HEK293 (cell line): ENCODE measurements around the gene ARL15.
"Not testable (repeated sequence)": the region's sequence is repeated elsewhere in the genome, so short reads cannot be mapped to it uniquely, and the experiment has no call there.

Experiments
- MEIS1 ChIP-seq: sonication (generic); formaldehyde crosslinking; IDR thresholded peaks from 2 replicates; pipeline ENCODE4 v1.8.1; 2022; ENCODE audit warnings: missing genetic modification reagents, mild to moderate bottlenecking, borderline replicate concordance
- SALL2 ChIP-seq: fragments of 450-650 bp; formaldehyde crosslinking; IDR thresholded peaks from 2 replicates; pipeline ENCODE4 v1.5.0; 2017; ENCODE audit warnings: missing biosample characterization, mild to moderate bottlenecking, missing genetic modification characterization, borderline replicate concordance
- ZBTB8A ChIP-seq: fragments of 450-650 bp; formaldehyde crosslinking; IDR thresholded peaks from 2 replicates; pipeline ENCODE4 v1.5.1; 2016; ENCODE audit warnings: missing biosample characterization, missing genetic modification characterization
- ZNF274 ChIP-seq, 2 experiments: fragments of 200-500 bp in 1 of 2; fragments of 450-650 bp in 1 of 2; sonication (Bioruptor generic) in 1 of 2; formaldehyde crosslinking in 1 of 2; IDR thresholded peaks; 2 replicates each; pipeline versions ENCODE4 v1.5.1 to v1.6.1; 2014 to 2016; ENCODE audit warnings: borderline replicate concordance in 1 of 2, inconsistent platforms in 1 of 2, low read length in 1 of 2, missing biosample characterization in 1 of 2, missing genetic modification characterization in 1 of 2
- ZNF571 ChIP-seq: fragments of 450-650 bp; formaldehyde crosslinking; IDR thresholded peaks from 2 replicates; pipeline ENCODE4 v1.5.0; 2017; ENCODE audit warnings: missing biosample characterization, missing genetic modification characterization
- ZNF792 ChIP-seq: fragments of 450-650 bp; formaldehyde crosslinking; IDR thresholded peaks from 2 replicates; pipeline ENCODE4 v1.5.1; 2016; ENCODE audit warnings: missing biosample characterization, missing genetic modification characterization
- TF ChIP-seq, protein P1 (sequence below): fragments of 450-650 bp; formaldehyde crosslinking; IDR thresholded peaks from 2 replicates; pipeline ENCODE4 v1.5.1; 2016; ENCODE audit warnings: missing biosample characterization, missing genetic modification characterization
- TF ChIP-seq, protein P2 (sequence below): fragments of 450-650 bp; formaldehyde crosslinking; IDR thresholded peaks from 2 replicates; pipeline ENCODE4 v1.5.1; 2016; ENCODE audit warnings: missing biosample characterization, missing genetic modification characterization
- TF ChIP-seq, protein P3 (sequence below): fragments of 450-650 bp; formaldehyde crosslinking; optimal IDR thresholded peaks from 2 replicates; pipeline ENCODE3; 2016; ENCODE audit warnings: missing biosample characterization, mild to moderate bottlenecking, missing genetic modification characterization
- TF ChIP-seq, protein P4 (sequence below): fragments of 450-650 bp; formaldehyde crosslinking; IDR thresholded peaks from 2 replicates; pipeline ENCODE4 v1.5.1; 2016; ENCODE audit warnings: missing biosample characterization, missing genetic modification characterization
- TF ChIP-seq, protein P5 (sequence below): fragments of 450-650 bp; formaldehyde crosslinking; IDR thresholded peaks from 2 replicates; pipeline ENCODE4 v1.5.1; 2016; ENCODE audit warnings: missing biosample characterization, missing genetic modification characterization
- TF ChIP-seq, protein P6 (sequence below): fragments of 450-650 bp; formaldehyde crosslinking; IDR thresholded peaks from 2 replicates; pipeline ENCODE4 v1.5.1; 2016; ENCODE audit warnings: missing biosample characterization, missing genetic modification characterization
- TF ChIP-seq, protein P7 (sequence below): fragments of 450-650 bp; formaldehyde crosslinking; IDR thresholded peaks from 2 replicates; pipeline ENCODE4 v1.5.1; 2016; ENCODE audit warnings: missing biosample characterization, missing genetic modification characterization, borderline replicate concordance

DNA sequence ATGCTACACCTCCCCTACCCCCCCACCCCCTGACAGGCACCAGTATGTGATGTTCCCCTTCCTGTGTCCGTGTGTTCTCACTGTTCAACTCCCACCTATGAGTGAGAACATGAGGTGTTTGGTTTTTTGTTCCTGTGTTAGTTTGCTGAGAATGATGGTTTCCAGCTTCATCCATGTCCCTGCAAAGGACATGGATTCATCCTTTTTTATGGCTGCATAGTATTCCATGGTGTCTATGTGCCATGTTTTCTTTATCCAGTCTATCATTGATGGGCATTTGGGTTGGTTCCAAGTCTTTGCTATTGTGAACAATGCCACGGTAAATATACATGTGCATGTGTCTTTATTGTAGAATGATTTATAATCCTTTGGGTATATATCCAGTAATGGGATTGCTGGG is 328.1 kb downstream of the ARL15 start:
- TF ChIP-seq ZNF792; SALL2 (tag by site-specific recombination); ZNF571 (tag by site-specific recombination); ZNF274 (IDR thresholded peaks at IDR 0.05; ENCODE audit: low read length); ZNF274 (tag by site-specific recombination; IDR thresholded peaks at IDR 0.05; ENCODE audit: borderline replicate concordance); ZBTB8A; MEIS1: not testable (repeated sequence)
- TF ChIP-seq, protein P1, sequence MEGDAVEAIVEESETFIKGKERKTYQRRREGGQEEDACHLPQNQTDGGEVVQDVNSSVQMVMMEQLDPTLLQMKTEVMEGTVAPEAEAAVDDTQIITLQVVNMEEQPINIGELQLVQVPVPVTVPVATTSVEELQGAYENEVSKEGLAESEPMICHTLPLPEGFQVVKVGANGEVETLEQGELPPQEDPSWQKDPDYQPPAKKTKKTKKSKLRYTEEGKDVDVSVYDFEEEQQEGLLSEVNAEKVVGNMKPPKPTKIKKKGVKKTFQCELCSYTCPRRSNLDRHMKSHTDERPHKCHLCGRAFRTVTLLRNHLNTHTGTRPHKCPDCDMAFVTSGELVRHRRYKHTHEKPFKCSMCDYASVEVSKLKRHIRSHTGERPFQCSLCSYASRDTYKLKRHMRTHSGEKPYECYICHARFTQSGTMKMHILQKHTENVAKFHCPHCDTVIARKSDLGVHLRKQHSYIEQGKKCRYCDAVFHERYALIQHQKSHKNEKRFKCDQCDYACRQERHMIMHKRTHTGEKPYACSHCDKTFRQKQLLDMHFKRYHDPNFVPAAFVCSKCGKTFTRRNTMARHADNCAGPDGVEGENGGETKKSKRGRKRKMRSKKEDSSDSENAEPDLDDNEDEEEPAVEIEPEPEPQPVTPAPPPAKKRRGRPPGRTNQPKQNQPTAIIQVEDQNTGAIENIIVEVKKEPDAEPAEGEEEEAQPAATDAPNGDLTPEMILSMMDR (tag by site-specific recombination): not testable (repeated sequence)
- TF ChIP-seq, protein P2, sequence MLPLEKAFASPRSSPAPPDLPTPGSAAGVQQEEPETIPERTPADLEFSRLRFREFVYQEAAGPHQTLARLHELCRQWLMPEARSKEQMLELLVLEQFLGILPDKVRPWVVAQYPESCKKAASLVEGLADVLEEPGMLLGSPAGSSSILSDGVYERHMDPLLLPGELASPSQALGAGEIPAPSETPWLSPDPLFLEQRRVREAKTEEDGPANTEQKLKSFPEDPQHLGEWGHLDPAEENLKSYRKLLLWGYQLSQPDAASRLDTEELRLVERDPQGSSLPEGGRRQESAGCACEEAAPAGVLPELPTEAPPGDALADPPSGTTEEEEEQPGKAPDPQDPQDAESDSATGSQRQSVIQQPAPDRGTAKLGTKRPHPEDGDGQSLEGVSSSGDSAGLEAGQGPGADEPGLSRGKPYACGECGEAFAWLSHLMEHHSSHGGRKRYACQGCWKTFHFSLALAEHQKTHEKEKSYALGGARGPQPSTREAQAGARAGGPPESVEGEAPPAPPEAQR (tag by site-specific recombination): not testable (repeated sequence)
- TF ChIP-seq, protein P3, sequence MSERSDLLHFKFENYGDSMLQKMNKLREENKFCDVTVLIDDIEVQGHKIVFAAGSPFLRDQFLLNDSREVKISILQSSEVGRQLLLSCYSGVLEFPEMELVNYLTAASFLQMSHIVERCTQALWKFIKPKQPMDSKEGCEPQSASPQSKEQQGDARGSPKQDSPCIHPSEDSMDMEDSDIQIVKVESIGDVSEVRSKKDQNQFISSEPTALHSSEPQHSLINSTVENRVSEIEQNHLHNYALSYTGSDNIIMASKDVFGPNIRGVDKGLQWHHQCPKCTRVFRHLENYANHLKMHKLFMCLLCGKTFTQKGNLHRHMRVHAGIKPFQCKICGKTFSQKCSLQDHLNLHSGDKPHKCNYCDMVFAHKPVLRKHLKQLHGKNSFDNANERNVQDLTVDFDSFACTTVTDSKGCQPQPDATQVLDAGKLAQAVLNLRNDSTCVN (tag by site-specific recombination): not testable (repeated sequence)
- TF ChIP-seq, protein P4, sequence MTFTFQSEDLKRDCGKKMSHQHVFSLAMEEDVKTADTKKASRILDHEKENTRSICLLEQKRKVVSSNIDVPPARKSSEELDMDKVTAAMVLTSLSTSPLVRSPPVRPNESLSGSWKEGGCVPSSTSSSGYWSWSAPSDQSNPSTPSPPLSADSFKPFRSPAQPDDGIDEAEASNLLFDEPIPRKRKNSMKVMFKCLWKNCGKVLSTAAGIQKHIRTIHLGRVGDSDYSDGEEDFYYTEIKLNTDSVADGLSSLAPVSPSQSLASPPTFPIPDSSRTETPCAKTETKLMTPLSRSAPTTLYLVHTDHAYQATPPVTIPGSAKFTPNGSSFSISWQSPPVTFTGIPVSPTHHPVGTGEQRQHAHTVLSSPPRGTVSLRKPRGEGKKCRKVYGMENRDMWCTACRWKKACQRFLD (tag by site-specific recombination): not testable (repeated sequence)
- TF ChIP-seq, protein P5, sequence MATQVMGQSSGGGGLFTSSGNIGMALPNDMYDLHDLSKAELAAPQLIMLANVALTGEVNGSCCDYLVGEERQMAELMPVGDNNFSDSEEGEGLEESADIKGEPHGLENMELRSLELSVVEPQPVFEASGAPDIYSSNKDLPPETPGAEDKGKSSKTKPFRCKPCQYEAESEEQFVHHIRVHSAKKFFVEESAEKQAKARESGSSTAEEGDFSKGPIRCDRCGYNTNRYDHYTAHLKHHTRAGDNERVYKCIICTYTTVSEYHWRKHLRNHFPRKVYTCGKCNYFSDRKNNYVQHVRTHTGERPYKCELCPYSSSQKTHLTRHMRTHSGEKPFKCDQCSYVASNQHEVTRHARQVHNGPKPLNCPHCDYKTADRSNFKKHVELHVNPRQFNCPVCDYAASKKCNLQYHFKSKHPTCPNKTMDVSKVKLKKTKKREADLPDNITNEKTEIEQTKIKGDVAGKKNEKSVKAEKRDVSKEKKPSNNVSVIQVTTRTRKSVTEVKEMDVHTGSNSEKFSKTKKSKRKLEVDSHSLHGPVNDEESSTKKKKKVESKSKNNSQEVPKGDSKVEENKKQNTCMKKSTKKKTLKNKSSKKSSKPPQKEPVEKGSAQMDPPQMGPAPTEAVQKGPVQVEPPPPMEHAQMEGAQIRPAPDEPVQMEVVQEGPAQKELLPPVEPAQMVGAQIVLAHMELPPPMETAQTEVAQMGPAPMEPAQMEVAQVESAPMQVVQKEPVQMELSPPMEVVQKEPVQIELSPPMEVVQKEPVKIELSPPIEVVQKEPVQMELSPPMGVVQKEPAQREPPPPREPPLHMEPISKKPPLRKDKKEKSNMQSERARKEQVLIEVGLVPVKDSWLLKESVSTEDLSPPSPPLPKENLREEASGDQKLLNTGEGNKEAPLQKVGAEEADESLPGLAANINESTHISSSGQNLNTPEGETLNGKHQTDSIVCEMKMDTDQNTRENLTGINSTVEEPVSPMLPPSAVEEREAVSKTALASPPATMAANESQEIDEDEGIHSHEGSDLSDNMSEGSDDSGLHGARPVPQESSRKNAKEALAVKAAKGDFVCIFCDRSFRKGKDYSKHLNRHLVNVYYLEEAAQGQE (tag by site-specific recombination): not testable (repeated sequence)
- TF ChIP-seq, protein P6, sequence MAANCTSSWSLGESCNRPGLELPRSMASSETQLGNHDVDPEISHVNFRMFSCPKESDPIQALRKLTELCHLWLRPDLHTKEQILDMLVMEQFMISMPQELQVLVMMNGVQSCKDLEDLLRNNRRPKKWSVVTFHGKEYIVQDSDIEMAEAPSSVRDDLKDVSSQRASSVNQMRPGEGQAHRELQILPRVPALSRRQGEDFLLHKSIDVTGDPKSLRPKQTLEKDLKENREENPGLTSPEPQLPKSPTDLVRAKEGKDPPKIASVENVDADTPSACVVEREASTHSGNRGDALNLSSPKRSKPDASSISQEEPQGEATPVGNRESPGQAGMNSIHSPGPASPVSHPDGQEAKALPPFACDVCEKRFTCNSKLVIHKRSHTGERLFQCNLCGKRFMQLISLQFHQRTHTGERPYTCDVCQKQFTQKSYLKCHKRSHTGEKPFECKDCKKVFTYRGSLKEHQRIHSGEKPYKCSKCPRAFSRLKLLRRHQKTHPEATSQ (tag by site-specific recombination): not testable (repeated sequence)
- TF ChIP-seq, protein P7, sequence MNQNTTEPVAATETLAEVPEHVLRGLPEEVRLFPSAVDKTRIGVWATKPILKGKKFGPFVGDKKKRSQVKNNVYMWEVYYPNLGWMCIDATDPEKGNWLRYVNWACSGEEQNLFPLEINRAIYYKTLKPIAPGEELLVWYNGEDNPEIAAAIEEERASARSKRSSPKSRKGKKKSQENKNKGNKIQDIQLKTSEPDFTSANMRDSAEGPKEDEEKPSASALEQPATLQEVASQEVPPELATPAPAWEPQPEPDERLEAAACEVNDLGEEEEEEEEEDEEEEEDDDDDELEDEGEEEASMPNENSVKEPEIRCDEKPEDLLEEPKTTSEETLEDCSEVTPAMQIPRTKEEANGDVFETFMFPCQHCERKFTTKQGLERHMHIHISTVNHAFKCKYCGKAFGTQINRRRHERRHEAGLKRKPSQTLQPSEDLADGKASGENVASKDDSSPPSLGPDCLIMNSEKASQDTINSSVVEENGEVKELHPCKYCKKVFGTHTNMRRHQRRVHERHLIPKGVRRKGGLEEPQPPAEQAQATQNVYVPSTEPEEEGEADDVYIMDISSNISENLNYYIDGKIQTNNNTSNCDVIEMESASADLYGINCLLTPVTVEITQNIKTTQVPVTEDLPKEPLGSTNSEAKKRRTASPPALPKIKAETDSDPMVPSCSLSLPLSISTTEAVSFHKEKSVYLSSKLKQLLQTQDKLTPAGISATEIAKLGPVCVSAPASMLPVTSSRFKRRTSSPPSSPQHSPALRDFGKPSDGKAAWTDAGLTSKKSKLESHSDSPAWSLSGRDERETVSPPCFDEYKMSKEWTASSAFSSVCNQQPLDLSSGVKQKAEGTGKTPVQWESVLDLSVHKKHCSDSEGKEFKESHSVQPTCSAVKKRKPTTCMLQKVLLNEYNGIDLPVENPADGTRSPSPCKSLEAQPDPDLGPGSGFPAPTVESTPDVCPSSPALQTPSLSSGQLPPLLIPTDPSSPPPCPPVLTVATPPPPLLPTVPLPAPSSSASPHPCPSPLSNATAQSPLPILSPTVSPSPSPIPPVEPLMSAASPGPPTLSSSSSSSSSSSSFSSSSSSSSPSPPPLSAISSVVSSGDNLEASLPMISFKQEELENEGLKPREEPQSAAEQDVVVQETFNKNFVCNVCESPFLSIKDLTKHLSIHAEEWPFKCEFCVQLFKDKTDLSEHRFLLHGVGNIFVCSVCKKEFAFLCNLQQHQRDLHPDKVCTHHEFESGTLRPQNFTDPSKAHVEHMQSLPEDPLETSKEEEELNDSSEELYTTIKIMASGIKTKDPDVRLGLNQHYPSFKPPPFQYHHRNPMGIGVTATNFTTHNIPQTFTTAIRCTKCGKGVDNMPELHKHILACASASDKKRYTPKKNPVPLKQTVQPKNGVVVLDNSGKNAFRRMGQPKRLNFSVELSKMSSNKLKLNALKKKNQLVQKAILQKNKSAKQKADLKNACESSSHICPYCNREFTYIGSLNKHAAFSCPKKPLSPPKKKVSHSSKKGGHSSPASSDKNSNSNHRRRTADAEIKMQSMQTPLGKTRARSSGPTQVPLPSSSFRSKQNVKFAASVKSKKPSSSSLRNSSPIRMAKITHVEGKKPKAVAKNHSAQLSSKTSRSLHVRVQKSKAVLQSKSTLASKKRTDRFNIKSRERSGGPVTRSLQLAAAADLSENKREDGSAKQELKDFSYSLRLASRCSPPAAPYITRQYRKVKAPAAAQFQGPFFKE (tag by site-specific recombination): not testable (repeated sequence)
